HEK293T (cell line): ENCODE data around the gene THAP4.
A peak's percentile ranks its signal among the peaks of the same experiment; 100 is the strongest.

Experiments used
- CTCF ChIA-PET: fragments of 350-600 bp; formaldehyde crosslinking; extraction: SDS; loops from one replicate; lab custom pipeline; 2021; ENCODE audit warnings: antibody characterized with exemption, inconsistent platforms; lab: Yijun Ruan, JAX
- POLR2A ChIA-PET: fragments of 350-600 bp; formaldehyde crosslinking; extraction: SDS; loops from one replicate; lab custom pipeline; 2020; ENCODE audit warnings: antibody characterized with exemption, inconsistent platforms; lab: Yijun Ruan, JAX
- DNase-seq: peaks from one replicate; pipeline ENCODE4 v3.0.0; 2012; ENCODE audit warnings: mixed read lengths; ENCODE audit errors: extremely low spot score
- ARNT ChIP-seq: fragments of 450-650 bp; IDR thresholded peaks from 2 replicates; pipeline ENCODE4 v1.6.1; 2017; ENCODE audit warnings: mild to moderate bottlenecking
- BHLHE40 ChIP-seq: fragments of 450-650 bp; IDR thresholded peaks from 2 replicates; pipeline ENCODE4 v1.6.1; 2016; ENCODE audit warnings: mild to moderate bottlenecking, moderate library complexity, borderline replicate concordance
- CTBP1 ChIP-seq: fragments of 450-650 bp; IDR thresholded peaks from 2 replicates; pipeline ENCODE4 v1.6.1; 2016; ENCODE audit warnings: borderline replicate concordance
- ELF4 ChIP-seq: fragments of 450-650 bp; IDR thresholded peaks from 2 replicates; pipeline ENCODE4 v1.6.1; 2017; ENCODE audit warnings: antibody characterized with exemption
- FOXA1 ChIP-seq: fragments of 450-650 bp; IDR thresholded peaks from 2 replicates; pipeline ENCODE4 v1.6.1; 2016; ENCODE audit warnings: mild to moderate bottlenecking
- FOXK2 ChIP-seq: fragments of 450-650 bp; IDR thresholded peaks from 2 replicates; pipeline ENCODE4 v1.6.1; 2016; ENCODE audit warnings: mild to moderate bottlenecking
- FOXM1 ChIP-seq: fragments of 450-650 bp; IDR thresholded peaks from 2 replicates; pipeline ENCODE4 v1.6.1; 2017; ENCODE audit warnings: mild to moderate bottlenecking, borderline replicate concordance
- HDGF ChIP-seq: fragments of 450-650 bp; IDR thresholded peaks from 2 replicates; pipeline ENCODE4 v1.6.1; 2017; ENCODE audit warnings: antibody characterized with exemption, borderline replicate concordance
- L3MBTL2 ChIP-seq: fragments of 450-650 bp; conservative IDR thresholded peaks from 2 replicates; pipeline ENCODE4 v1.6.1; 2016; ENCODE audit warnings: mild to moderate bottlenecking
- LEF1 ChIP-seq: fragments of 450-650 bp; IDR thresholded peaks from 2 replicates; pipeline ENCODE4 v1.6.1; 2017; ENCODE audit warnings: mild to moderate bottlenecking, borderline replicate concordance
- NFRKB ChIP-seq: fragments of 450-650 bp; IDR thresholded peaks from 2 replicates; pipeline ENCODE4 v1.6.1; 2016; ENCODE audit warnings: mild to moderate bottlenecking, moderate library complexity
- SP1 ChIP-seq: fragments of 450-650 bp; IDR thresholded peaks from 2 replicates; pipeline ENCODE4 v1.6.1; 2017
- SUZ12 ChIP-seq: fragments of 450-650 bp; IDR thresholded peaks from 2 replicates; pipeline ENCODE4 v1.6.1; 2016; ENCODE audit warnings: mild to moderate bottlenecking
- TARDBP ChIP-seq: fragments of 450-650 bp; IDR thresholded peaks from 2 replicates; pipeline ENCODE4 v1.6.1; 2016
- ZNF384 ChIP-seq: fragments of 450-650 bp; IDR thresholded peaks from 2 replicates; pipeline ENCODE4 v1.6.1; 2016
- TF ChIP-seq, protein P1 (sequence below): fragments of 450-650 bp; IDR thresholded peaks from 2 replicates; pipeline ENCODE4 v1.6.1; 2016

The THAP4 gene, protein sequence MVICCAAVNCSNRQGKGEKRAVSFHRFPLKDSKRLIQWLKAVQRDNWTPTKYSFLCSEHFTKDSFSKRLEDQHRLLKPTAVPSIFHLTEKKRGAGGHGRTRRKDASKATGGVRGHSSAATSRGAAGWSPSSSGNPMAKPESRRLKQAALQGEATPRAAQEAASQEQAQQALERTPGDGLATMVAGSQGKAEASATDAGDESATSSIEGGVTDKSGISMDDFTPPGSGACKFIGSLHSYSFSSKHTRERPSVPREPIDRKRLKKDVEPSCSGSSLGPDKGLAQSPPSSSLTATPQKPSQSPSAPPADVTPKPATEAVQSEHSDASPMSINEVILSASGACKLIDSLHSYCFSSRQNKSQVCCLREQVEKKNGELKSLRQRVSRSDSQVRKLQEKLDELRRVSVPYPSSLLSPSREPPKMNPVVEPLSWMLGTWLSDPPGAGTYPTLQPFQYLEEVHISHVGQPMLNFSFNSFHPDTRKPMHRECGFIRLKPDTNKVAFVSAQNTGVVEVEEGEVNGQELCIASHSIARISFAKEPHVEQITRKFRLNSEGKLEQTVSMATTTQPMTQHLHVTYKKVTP

DNA sequence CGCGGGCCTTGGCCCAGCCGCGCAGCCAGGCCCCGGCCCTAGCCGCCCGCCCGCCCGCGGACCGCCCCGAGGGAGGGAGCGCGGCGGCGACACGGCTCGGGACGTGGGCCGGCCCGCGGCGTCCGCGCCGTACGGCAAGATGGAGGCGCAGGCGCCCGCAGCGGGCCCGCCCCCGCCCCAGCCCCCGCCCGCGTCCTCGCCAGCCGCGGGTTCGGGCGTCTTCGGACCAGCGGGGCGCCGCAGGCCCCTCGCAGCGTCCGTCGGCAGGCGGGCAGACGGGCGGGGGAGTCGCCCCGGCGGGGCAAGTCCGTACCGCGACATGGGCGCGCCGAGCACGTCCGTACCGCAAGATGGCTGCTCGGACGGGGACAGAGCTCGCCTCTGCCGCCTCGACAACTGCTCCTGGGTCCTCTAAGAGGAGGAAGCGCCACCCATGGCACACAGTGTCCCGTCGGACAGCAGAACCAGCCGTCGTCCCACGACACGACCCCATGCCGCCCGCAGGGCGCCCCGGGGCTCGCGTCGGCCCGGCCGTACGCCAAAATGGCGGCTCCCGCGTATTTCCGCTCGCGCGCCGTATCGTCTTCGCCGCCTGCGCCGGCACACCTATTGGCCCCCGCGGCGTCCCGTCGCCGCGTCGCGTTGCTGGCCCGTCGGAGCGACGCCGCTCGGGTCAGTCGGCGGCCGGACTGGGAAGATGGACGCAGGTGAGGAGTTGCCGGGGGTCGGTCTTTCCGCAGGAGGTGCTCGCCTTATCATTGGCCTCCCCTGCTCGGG is at the start of gene THAP4, which contains the start of gene ATG4B:
TSS of gene THAP4 (minus strand) at position 141 of the 777 bp plus-strand sequence. CDS start 141 bp downstream, outside the sequence.
TSS of gene ATG4B (plus strand) at position 676 of the 777 bp plus-strand sequence. CDS start at position 698, 22 bp downstream.
- ChIA-PET CTCF (interaction anchor here (0.5 kb wide), 1 partner anchor 241 kb away, joined by 3 read pairs; no protein-coding TSS in a partner anchor), POLR2A (interaction anchor here (1.5 kb wide), 1 partner anchor 49 kb away, joined by 8 read pairs; the partner anchor contains the start of gene DTYMK)
- DNase-seq, result peak; percentile 88
- TF ChIP-seq ZNF384 (no peak), FOXK2 (no peak), TARDBP (no peak), ELF4 (no peak), FOXA1 (no peak), SP1 (no peak), HDGF (no peak), SUZ12 (no peak), NFRKB (no peak), FOXM1 (no peak), ARNT (no peak), BHLHE40 (no peak), L3MBTL2 (no peak), LEF1 (no peak), CTBP1 (no peak)
- TF ChIP-seq, protein P1, sequence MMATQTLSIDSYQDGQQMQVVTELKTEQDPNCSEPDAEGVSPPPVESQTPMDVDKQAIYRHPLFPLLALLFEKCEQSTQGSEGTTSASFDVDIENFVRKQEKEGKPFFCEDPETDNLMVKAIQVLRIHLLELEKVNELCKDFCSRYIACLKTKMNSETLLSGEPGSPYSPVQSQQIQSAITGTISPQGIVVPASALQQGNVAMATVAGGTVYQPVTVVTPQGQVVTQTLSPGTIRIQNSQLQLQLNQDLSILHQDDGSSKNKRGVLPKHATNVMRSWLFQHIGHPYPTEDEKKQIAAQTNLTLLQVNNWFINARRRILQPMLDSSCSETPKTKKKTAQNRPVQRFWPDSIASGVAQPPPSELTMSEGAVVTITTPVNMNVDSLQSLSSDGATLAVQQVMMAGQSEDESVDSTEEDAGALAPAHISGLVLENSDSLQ, result no peak

DNA sequence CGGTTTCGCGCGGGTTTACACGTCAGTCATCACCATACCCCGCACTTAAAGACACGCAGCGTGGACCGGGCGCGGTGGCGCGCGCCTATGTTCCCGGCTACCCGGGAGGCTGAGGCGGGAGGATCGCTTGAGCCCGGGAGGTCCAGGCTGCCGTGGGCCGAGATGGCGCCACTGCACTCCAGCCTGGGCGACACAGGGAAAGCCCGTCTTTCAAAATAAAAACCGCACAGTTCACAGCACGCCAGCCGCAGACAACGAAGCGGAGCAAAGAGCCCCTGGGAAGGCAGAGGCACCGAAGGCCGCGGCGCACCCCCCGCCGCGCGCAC is 49.3 kb upstream of the THAP4 start:
- no peak for DNase-seq
- CTCF ChIA-PET, result interaction anchor here (2.1 kb wide), 1 partner anchor 10 kb away, joined by 4 read pairs; no protein-coding TSS in a partner anchor
- TF ChIP-seq NFRKB (no peak), FOXK2 (no peak), FOXM1 (no peak), TARDBP (no peak), ZNF384 (no peak), ELF4 (no peak), L3MBTL2 (no peak), LEF1 (no peak), HDGF (no peak), SUZ12 (no peak), SP1 (no peak), BHLHE40 (no peak), CTBP1 (no peak), FOXA1 (no peak)
- TF ChIP-seq, protein P1, result no peak
- POLR2A ChIA-PET, result interaction anchor here (0.6 to 5.2 kb wide), 20 partner anchors 8 to 193 kb away, joined by 3 to 78 read pairs (median 4); partner anchors contain the start of genes ATG4B, D2HGDH, ING5 and THAP4

DNA sequence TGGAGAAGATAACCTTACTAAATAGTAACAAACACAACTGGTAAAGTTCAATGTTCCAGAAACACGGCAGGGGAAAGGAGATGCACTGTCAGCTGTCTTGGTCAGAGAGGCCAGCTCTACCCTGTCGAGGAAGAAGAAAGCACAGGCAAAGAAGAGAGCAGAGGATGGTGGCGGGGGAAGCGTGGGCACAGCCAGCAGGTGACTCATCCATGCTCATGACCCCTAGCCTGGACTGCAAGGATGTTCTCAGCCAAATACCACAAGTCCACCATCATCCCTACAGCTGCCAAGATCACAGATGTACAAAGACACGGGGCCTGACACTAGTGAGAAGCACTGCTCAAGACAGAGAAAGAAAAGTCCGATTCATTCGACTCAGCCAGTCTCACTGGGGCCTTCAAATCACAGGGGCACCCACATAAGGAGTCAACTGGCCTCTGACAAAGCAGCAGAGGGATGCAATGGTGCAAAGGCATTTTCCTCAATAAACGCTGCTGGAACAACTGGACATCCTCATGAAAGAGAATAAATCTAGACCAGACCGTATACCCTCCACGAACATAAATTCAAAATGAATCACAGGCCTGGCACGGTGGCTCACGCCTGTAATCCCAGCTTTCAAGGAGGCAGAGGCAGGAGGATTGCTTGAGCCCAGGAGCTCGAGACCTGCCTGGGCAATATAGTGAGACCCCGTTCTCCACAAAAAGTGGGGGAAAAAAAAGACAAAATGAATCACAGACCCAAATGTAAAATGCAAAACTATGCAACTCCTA is 44.1 kb upstream of the THAP4 start:
- ChIA-PET POLR2A (no interaction called here), CTCF (interaction anchor here (0.6 kb wide), 1 partner anchor 248 kb away, joined by 3 read pairs; no protein-coding TSS in a partner anchor)
- no peak for DNase-seq
- TF ChIP-seq ELF4 (no peak), LEF1 (no peak)

DNA sequence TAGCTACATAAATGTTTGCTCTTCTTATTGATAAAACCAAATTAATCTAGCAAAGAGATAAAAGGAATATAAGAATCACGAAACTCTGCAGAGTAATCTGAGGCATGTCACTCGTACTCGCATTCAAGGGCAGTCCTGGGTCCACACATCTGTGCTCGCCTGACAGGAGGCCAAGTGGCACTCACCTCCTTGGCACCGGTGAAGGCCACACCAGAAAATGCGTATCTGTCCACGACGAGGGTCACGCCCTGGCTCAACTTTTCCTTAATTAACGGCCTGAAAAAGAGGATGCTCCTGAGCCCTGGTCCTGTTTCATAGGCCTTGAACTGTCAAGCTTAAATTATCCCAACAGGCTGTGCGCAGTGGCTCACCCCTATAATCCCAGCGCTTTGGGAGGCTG is 43.1 kb upstream of the THAP4 start:
- ChIA-PET CTCF (no interaction called here), POLR2A (interaction anchor here (1.2 kb wide), 1 partner anchor 9 kb away, joined by 4 read pairs; no protein-coding TSS in a partner anchor)
- TF ChIP-seq LEF1 (no peak), BHLHE40 (no peak), SUZ12 (no peak), ELF4 (no peak)

DNA sequence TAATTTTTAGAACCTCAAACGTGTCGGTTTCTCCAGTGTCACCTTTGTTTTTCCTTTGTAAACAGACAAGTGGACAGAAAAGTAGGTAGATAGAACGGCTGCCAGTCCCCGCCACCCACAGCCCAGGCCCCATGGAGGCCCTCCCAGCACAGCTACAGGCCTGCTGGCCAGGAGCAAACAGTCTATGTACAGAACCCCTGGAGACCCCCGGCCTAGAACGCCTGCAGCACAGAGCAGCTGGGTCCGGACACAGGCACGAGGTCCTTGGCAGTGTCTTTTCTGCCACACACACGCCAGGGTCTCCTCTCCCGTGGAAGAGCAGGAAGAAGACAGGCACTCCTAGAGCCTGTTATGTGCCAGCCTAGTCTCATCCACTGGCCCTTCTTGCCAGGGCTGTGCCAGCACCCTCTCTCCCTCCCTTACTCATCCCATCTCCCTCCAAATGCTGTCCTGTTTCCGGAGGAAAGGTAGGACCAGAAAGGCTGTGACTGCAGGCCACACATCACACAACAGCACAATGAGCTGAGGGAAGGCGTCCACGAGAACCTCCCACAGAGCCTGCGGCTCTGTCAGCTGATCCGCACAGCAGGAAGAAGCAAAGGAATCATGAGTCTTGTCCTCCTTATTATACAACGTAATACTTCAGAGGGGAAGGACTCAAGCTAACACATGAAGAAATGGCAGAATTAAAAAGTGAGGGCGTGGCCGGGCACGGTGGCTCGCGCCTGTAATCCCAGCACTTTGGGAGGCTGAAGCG is 42.0 kb upstream of the THAP4 start:
- ChIA-PET POLR2A (interaction anchor here (1.2 kb wide), 2 partner anchors 8 kb away, joined by 3 to 4 read pairs; partner anchors contain the start of gene DTYMK), CTCF (no interaction called here)
- no peak for DNase-seq
- no peak for TF ChIP-seq SP1
- TF ChIP-seq FOXK2, result no peak
- TF ChIP-seq FOXA1, result no peak
- no peak for TF ChIP-seq L3MBTL2
- no peak for TF ChIP-seq TARDBP
- TF ChIP-seq NFRKB, result no peak
- TF ChIP-seq ELF4, result no peak
- TF ChIP-seq CTBP1, result no peak
- no peak for TF ChIP-seq ARNT
- TF ChIP-seq HDGF, result no peak
- TF ChIP-seq, protein P1, result no peak
- no peak for TF ChIP-seq ZNF384
- no peak for TF ChIP-seq BHLHE40
- TF ChIP-seq LEF1, result no peak
- no peak for TF ChIP-seq SUZ12
- TF ChIP-seq FOXM1, result no peak

More for the DNA sequence above, 43.1 kb upstream of the THAP4 start:
- DNase-seq, result no peak
